HCT116 (cell line): ENCODE data around the gene IPO8. TPM values are rescaled to one million over a fixed set of nuclear protein-coding genes. Genes with fewer than 3 reads are reported as not detected.

Experiments
- ATAC-seq: fragments of 200-7000 bp; cut with Tn5 transposase; 2 replicates; pipeline ENCODE4 v1.9.1; 2020; ENCODE audit warnings: mild to moderate bottlenecking, moderate library complexity
- BruUV-seq: library from RNA; stranded (reverse); fragments of 400-500 nt; replicated peaks from 2 replicates; lab custom pipeline; 2021; lab: Mats Ljungman, UMichigan
- CTCF ChIA-PET: fragments of 300-600 bp; sonication (Branson Sonifier 250); formaldehyde crosslinking; loops from one replicate; lab custom pipeline; 2021; ENCODE audit warnings: antibody characterized with exemption; lab: Charles Lee
- POLR2A ChIA-PET: fragments of 300-600, 350-600 bp; sonication (Branson Sonifier 250); formaldehyde crosslinking; loops from one replicate; lab custom pipeline; 2021; ENCODE audit warnings: antibody characterized with exemption; lab: Charles Lee
- RAD21 ChIA-PET, 2 experiments: fragments of 300-600 bp; sonication (Branson Sonifier 250); formaldehyde crosslinking; loops; one replicate each; lab custom pipeline; 2023; ENCODE audit warnings: low total read pairs in 2 of 2; ENCODE audit not compliant: uncharacterized antibody in 2 of 2, unreplicated experiment in 2 of 2, low non-redundant PET in 1 of 2; lab: Charles Lee
- DNase-seq: peaks from one replicate; pipeline ENCODE4 v3.0.0-alpha.2; 2010; ENCODE audit warnings: low read depth, low spot score
- H2AFZ ChIP-seq: fragments of 200-600 bp; shearing (Covaris generic), sonication (generic); 2 replicates; pipeline ENCODE4 v1.6.1; 2017; ENCODE audit warnings: low read depth, mixed run types, mixed read lengths, antibody characterized with exemption, low read length; ENCODE audit not compliant: poor library complexity, severe bottlenecking
- H3K27ac ChIP-seq: 2 replicates; pipeline ENCODE4 v1.5.1; 2012; ENCODE audit warnings: low read depth, low read length
- H3K27me3 ChIP-seq: fragments of 200-600 bp; sonication (generic); 2 replicates; pipeline ENCODE4 v1.6.1; 2016; ENCODE audit warnings: mixed run types, low read length, mixed read lengths; ENCODE audit not compliant: insufficient read depth
- H3K36me3 ChIP-seq, 2 experiments: fragments of 200-500 bp in 1 of 2; fragments of 200-600 bp in 1 of 2; sonication (Bioruptor generic) in 1 of 2; sonication (generic) in 1 of 2; 2 replicates each; pipeline versions ENCODE4 v1.5.1 to v1.6.1; 2014 to 2016; ENCODE audit warnings: low read length in 2 of 2, inconsistent platforms in 1 of 2, mixed read lengths in 1 of 2, mixed run types in 1 of 2; ENCODE audit not compliant: insufficient read depth in 2 of 2, control insufficient read depth in 1 of 2
- H3K4me1 ChIP-seq, 2 experiments: fragments of 200-600 bp in 1 of 2; sonication (generic) in 1 of 2; 2 replicates each; pipeline versions ENCODE4 v1.5.1 to v1.6.1; 2012 to 2017; ENCODE audit warnings: low read length in 2 of 2, inconsistent platforms in 1 of 2, mild to moderate bottlenecking in 1 of 2, mixed read lengths in 1 of 2, mixed run types in 1 of 2, moderate library complexity in 1 of 2; ENCODE audit not compliant: insufficient read depth in 2 of 2, control insufficient read depth in 1 of 2
- H3K4me2 ChIP-seq: fragments of 200-600 bp; sonication (generic); 2 replicates; pipeline ENCODE4 v1.6.1; 2017; ENCODE audit warnings: mixed run types, low read length, mixed read lengths
- H3K4me3 ChIP-seq, 2 experiments: fragments of 200-600 bp in 1 of 2; sonication (generic) in 1 of 2; replicated peaks in 1 of 2; 2 replicates each; pipeline ENCODE4 v1.5.1; 2011 to 2016; ENCODE audit warnings: low read length in 2 of 2, control low read depth in 1 of 2, low read depth in 1 of 2, mild to moderate bottlenecking in 1 of 2, mixed read lengths in 1 of 2, mixed run types in 1 of 2
- H3K79me2 ChIP-seq: fragments of 200-600 bp; sonication (generic); 2 replicates; pipeline ENCODE4 v1.6.1; 2017; ENCODE audit warnings: mild to moderate bottlenecking, mixed run types, low read length, moderate library complexity, mixed read lengths; ENCODE audit not compliant: insufficient read depth
- H3K9ac ChIP-seq: fragments of 200-600 bp; sonication (generic); 2 replicates; pipeline ENCODE4 v1.6.1; 2016; ENCODE audit warnings: low read length, mixed read lengths
- H3K9me2 ChIP-seq: fragments of 200-600 bp; sonication (generic), shearing (Covaris generic); 2 replicates; pipeline ENCODE4 v1.6.1; 2017; ENCODE audit warnings: mixed run types, mild to moderate bottlenecking, moderate library complexity; ENCODE audit not compliant: insufficient read depth
- H3K9me3 ChIP-seq, 2 experiments: fragments of 200-500 bp in 1 of 2; fragments of 200-600 bp in 1 of 2; sonication (Bioruptor generic) in 1 of 2; sonication (generic) in 1 of 2; 2 replicates each; pipeline ENCODE4 v1.6.1; 2014 to 2017; ENCODE audit warnings: low read length in 2 of 2, mixed read lengths in 2 of 2, inconsistent platforms in 1 of 2, low read depth in 1 of 2, mild to moderate bottlenecking in 1 of 2, mixed run types in 1 of 2, moderate library complexity in 1 of 2; ENCODE audit not compliant: control insufficient read depth in 1 of 2, insufficient read depth in 1 of 2
- H4K20me1 ChIP-seq: fragments of 200-600 bp; sonication (generic), shearing (Covaris generic); 2 replicates; pipeline ENCODE4 v1.6.1; 2017; ENCODE audit warnings: mixed run types, mild to moderate bottlenecking, moderate library complexity; ENCODE audit not compliant: insufficient read depth
- ATF3 ChIP-seq: IDR thresholded peaks from 2 replicates; pipeline ENCODE4 v1.6.1; 2012
- CEBPB ChIP-seq: IDR thresholded peaks from 2 replicates; pipeline ENCODE4 v1.6.1; 2012; ENCODE audit warnings: low read depth
- CTCF ChIP-seq, 3 experiments: fragments of 200-600 bp in 1 of 3; sonication (generic) in 1 of 3; IDR thresholded peaks in 2 of 3; conservative IDR thresholded peaks in 1 of 3; 2 replicates each; pipeline ENCODE4 v1.5.1; 2012 to 2017; ENCODE audit warnings: low read depth in 2 of 3, low read length in 2 of 3, antibody characterized with exemption in 1 of 3, borderline replicate concordance in 1 of 3, control low read depth in 1 of 3, mild to moderate bottlenecking in 1 of 3, mixed read lengths in 1 of 3, mixed run types in 1 of 3, moderate library complexity in 1 of 3; ENCODE audit not compliant: insufficient read depth in 1 of 3
- EGR1 ChIP-seq: IDR thresholded peaks from 2 replicates; pipeline ENCODE4 v1.6.1; 2012; ENCODE audit warnings: low read depth
- ELF1 ChIP-seq: IDR thresholded peaks from 2 replicates; pipeline ENCODE4 v1.6.1; 2012; ENCODE audit warnings: low read depth, borderline replicate concordance
- EZH2 ChIP-seq: fragments of 200-600 bp; sonication (generic); IDR thresholded peaks from 2 replicates; pipeline ENCODE4 v1.6.1; 2017; ENCODE audit warnings: antibody characterized with exemption, mixed run types
- EZH2phosphoT487 ChIP-seq: fragments of 200-600 bp; IDR thresholded peaks from 2 replicates; pipeline ENCODE4 v1.6.1; 2018; ENCODE audit warnings: antibody characterized with exemption, borderline replicate concordance
- FOSL1 ChIP-seq: IDR thresholded peaks from 2 replicates; pipeline ENCODE4 v1.6.1; 2012; ENCODE audit warnings: low read depth
- MAX ChIP-seq: IDR thresholded peaks from 2 replicates; pipeline ENCODE4 v1.6.1; 2012
- POLR2AphosphoS5 ChIP-seq: IDR thresholded peaks from 2 replicates; pipeline ENCODE4 v1.6.1; 2011; ENCODE audit warnings: mild to moderate bottlenecking, low read depth, low read length, moderate library complexity
- RAD21 ChIP-seq: IDR thresholded peaks from 2 replicates; pipeline ENCODE4 v1.6.1; 2012; ENCODE audit warnings: low read depth, mild to moderate bottlenecking
- REST ChIP-seq: IDR thresholded peaks from 2 replicates; pipeline ENCODE4 v1.6.1; 2012; ENCODE audit warnings: low read depth
- SIN3A ChIP-seq: IDR thresholded peaks from 2 replicates; pipeline ENCODE4 v1.6.1; 2012; ENCODE audit warnings: low read depth
- SP1 ChIP-seq: IDR thresholded peaks from 2 replicates; pipeline ENCODE4 v1.6.1; 2012; ENCODE audit warnings: low read depth
- SRF ChIP-seq: IDR thresholded peaks from 2 replicates; pipeline ENCODE4 v1.6.1; 2012; ENCODE audit warnings: low read depth
- TCF7L2 ChIP-seq: IDR thresholded peaks from 2 replicates; pipeline ENCODE4 v1.7.0; 2011; ENCODE audit warnings: borderline replicate concordance, inconsistent platforms; ENCODE audit not compliant: insufficient read depth, insufficient read length; ENCODE audit errors: extremely low read depth
- YY1 ChIP-seq: IDR thresholded peaks from 2 replicates; pipeline ENCODE4 v1.6.1; 2011; ENCODE audit warnings: low read length, low read depth, moderate library complexity, mild to moderate bottlenecking; ENCODE audit not compliant: insufficient replicate concordance; ENCODE audit errors: extremely low read depth
- ZBTB33 ChIP-seq: IDR thresholded peaks from 2 replicates; pipeline ENCODE4 v1.6.1; 2011; ENCODE audit warnings: mild to moderate bottlenecking, low read length, moderate library complexity; ENCODE audit not compliant: insufficient replicate concordance; ENCODE audit errors: extremely low read depth
- ZFX ChIP-seq: fragments of 450-650 bp; IDR thresholded peaks from 2 replicates; pipeline ENCODE4 v1.6.1; 2017
- ZNF274 ChIP-seq: fragments of 200-500 bp; sonication (Bioruptor generic); IDR thresholded peaks from 2 replicates; pipeline ENCODE4 v1.6.1; 2014; ENCODE audit warnings: mild to moderate bottlenecking, low read depth, low read length, inconsistent platforms
- intact Hi-C: fragments of 100-400 bp; cut with micrococcal nuclease; formaldehyde crosslinking; loops from 2 replicates; pipeline ENCODE4 v1.10.0; 2022
- total RNA-seq: library from RNA; stranded (reverse); gene quantifications from one replicate; pipeline ENCODE4 v1.2.1, GENCODE V29; 2021; ENCODE audit not compliant: unreplicated experiment

The IPO8 gene
- total RNA-seq, 1 experiment from 2014 or later: 41.4 TPM

GRCh38 chr12:30594509-30594908 lies 101.2 kb downstream of the IPO8 start:
- DNase-seq (no peak), ATAC-seq (no peak)
- Histone ChIP-seq H3K4me2 (no peak overlapping the region), H3K79me2 (no peaks in the 10 kb centered on the region), H3K27me3 (no peaks in the 10 kb centered on the region), H2AFZ (no peak overlapping the region), H3K4me3 (no peak overlapping the region), H3K27ac (no peak overlapping the region), H3K36me3 (no peaks in the 10 kb centered on the region), H4K20me1 (no peaks in the 10 kb centered on the region), H3K9me2 (no peaks in the 10 kb centered on the region), H3K9ac (no peak overlapping the region), H3K4me1 (no peaks in the 10 kb centered on the region), H3K9me3 (no peaks in the 10 kb centered on the region; a peak in 1 of 4 replicates)
- ChIA-PET RAD21 (no interaction called here), CTCF (no interaction called here), POLR2A (no interaction called here)
- intact Hi-C loops: no loop called here
- no TSS peak for BruUV-seq
- TF ChIP-seq TCF7L2: no peak
- TF ChIP-seq FOSL1: no peak
- TF ChIP-seq RAD21: no peak
- TF ChIP-seq SIN3A: no peak
- no peak for TF ChIP-seq EZH2
- no peak for TF ChIP-seq YY1
- no peak for TF ChIP-seq SP1
- no peak for TF ChIP-seq ATF3
- no peak for TF ChIP-seq ZBTB33
- TF ChIP-seq MAX: no peak
- TF ChIP-seq ZFX: no peak
- no peak for TF ChIP-seq EGR1
- TF ChIP-seq ZNF274: no peak
- TF ChIP-seq EZH2phosphoT487: no peak
- no peak for TF ChIP-seq ELF1
- TF ChIP-seq SRF: no peak
- TF ChIP-seq REST: no peak
- no peak for TF ChIP-seq CTCF (IDR thresholded peaks at IDR 0.05 in 2 of 3, conservative IDR thresholded peaks at IDR 0.05 in 1 of 3; ENCODE audit: borderline replicate concordance in 1 of 3, insufficient read depth in 1 of 3, low read depth in 2 of 3, low read length in 2 of 3)
- no peak for TF ChIP-seq CEBPB
- TF ChIP-seq POLR2AphosphoS5: no peak
